GM23248 (cell line): Measurements from ENCODE around the gene TMEM59L. TPM values are rescaled to one million over a fixed set of nuclear protein-coding genes. Genes with fewer than 3 reads are reported as not detected.
A peak's percentile ranks its signal among the peaks of the same experiment; 100 is the strongest.

Source experiments
- DNase-seq: peaks from one replicate; pipeline ENCODE4 v3.0.0-alpha.2; 2015
- H2AFZ ChIP-seq: fragments of 200-600 bp; sonication (generic); 2 replicates; pipeline ENCODE4 v1.6.1; 2016; ENCODE audit warnings: antibody characterized with exemption
- H3F3A ChIP-seq: fragments of 200-600 bp; sonication (generic); 2 replicates; pipeline ENCODE4 v1.6.1; 2016; ENCODE audit warnings: mild to moderate bottlenecking, antibody characterized with exemption, mixed run types; ENCODE audit not compliant: insufficient read depth
- H3K27ac ChIP-seq: fragments of 200-600 bp; sonication (generic); 2 replicates; pipeline ENCODE4 v1.5.1; 2016; ENCODE audit warnings: mild to moderate bottlenecking
- H3K27me3 ChIP-seq: fragments of 200-600 bp; sonication (generic); replicated peaks from 2 replicates; pipeline ENCODE4 v1.6.1; 2016; ENCODE audit warnings: mild to moderate bottlenecking; ENCODE audit not compliant: insufficient read depth
- H3K36me3 ChIP-seq: fragments of 200-600 bp; sonication (generic); 2 replicates; pipeline ENCODE4 v1.6.1; 2016; ENCODE audit warnings: low read depth, mild to moderate bottlenecking
- H3K4me1 ChIP-seq: fragments of 200-600 bp; sonication (generic); 2 replicates; pipeline ENCODE4 v1.6.1; 2016; ENCODE audit warnings: mild to moderate bottlenecking; ENCODE audit not compliant: insufficient read depth
- H3K4me2 ChIP-seq: fragments of 200-600 bp; sonication (generic); one replicate; pipeline ENCODE4 v1.6.1; 2016; ENCODE audit warnings: mild to moderate bottlenecking; ENCODE audit not compliant: unreplicated experiment
- H3K4me3 ChIP-seq: fragments of 200-600 bp; sonication (generic); 2 replicates; pipeline ENCODE4 v1.5.1; 2016; ENCODE audit warnings: mild to moderate bottlenecking
- H3K79me2 ChIP-seq: fragments of 200-600 bp; sonication (generic); 2 replicates; pipeline ENCODE4 v1.6.1; 2016; ENCODE audit warnings: mild to moderate bottlenecking; ENCODE audit not compliant: insufficient read depth
- H3K9ac ChIP-seq: fragments of 200-600 bp; sonication (generic); 2 replicates; pipeline ENCODE4 v1.6.1; 2016; ENCODE audit warnings: mild to moderate bottlenecking
- H3K9me2 ChIP-seq: fragments of 200-600 bp; sonication (generic); 2 replicates; pipeline ENCODE4 v1.6.1; 2016; ENCODE audit warnings: mixed run types, mild to moderate bottlenecking, moderate library complexity; ENCODE audit not compliant: insufficient read depth
- H3K9me3 ChIP-seq: fragments of 200-600 bp; sonication (generic); one replicate; pipeline ENCODE4 v1.6.1; 2017; ENCODE audit warnings: low read depth
- H4K20me1 ChIP-seq: fragments of 200-600 bp; sonication (generic); 2 replicates; pipeline ENCODE4 v1.6.0; 2016; ENCODE audit not compliant: insufficient read depth
- EZH2 ChIP-seq: fragments of 200-600 bp; sonication (generic); IDR thresholded peaks from 2 replicates; pipeline ENCODE4 v1.6.1; 2018; ENCODE audit warnings: antibody characterized with exemption, mild to moderate bottlenecking; ENCODE audit not compliant: insufficient read depth, poor library complexity, severe bottlenecking
- EZH2phosphoT487 ChIP-seq: fragments of 200-600 bp; sonication (generic); IDR thresholded peaks from 2 replicates; pipeline ENCODE4 v1.6.1; 2018; ENCODE audit warnings: antibody characterized with exemption, moderate library complexity, mild to moderate bottlenecking, low read depth; ENCODE audit not compliant: insufficient read depth
- WGBS, 2 experiments: methylation state at CpG; one replicate each; pipeline ENCODE4 v1.1.6; 2015 to 2017; ENCODE audit warnings: low lambda C conversion rate in 2 of 2, low coverage in 1 of 2; ENCODE audit errors: missing lambda C conversion rate in 2 of 2; 5-methylcytosine and 5-hydroxymethylcytosine counted together
- in situ Hi-C: fragments of 300-500 bp; cut with MboI; formaldehyde crosslinking; loops from 2 replicates; pipeline ENCODE4 v1.15.0; 2020
- polyA plus RNA-seq: library from polyadenylated mRNA; unstranded; fragments of >200 nt; fragmentation: Nextera tagmentation; extraction: Ambion mirVana; gene quantifications from 2 replicates; pipeline ENCODE4 v1.2.1, GENCODE V29; 2016
- total RNA-seq: library from RNA; depleted of rRNA; stranded (reverse); fragments of >200 nt; shearing (Covaris generic); gene quantifications from 2 replicates; pipeline ENCODE4 v1.2.3, GENCODE V29; 2014

TMEM59L gene
- total and polyA plus RNA-seq, 2 experiments from 2014 or later = 0.97 to 2.1 TPM

GRCh38 chr19:18586306-18586705, 26.4 kb upstream of the TMEM59L start:
- TF ChIP-seq EZH2 = no peak
- TF ChIP-seq EZH2phosphoT487 = no peak
- WGBS, 2 experiments = 55 to 57% methylated on average over 2 of the region's 2 CpGs
- Histone ChIP-seq H3K79me2 (no peaks in the 10 kb centered on the region), H3K9ac (no peak overlapping the region), H3K27ac (no peak overlapping the region), H3K36me3 (no peaks in the 10 kb centered on the region), H3K9me3 (no peaks in the 10 kb centered on the region), H3F3A (no peaks in the 10 kb centered on the region), H3K4me2 (no peak overlapping the region), H3K4me1 (peaks cover 7% of the 10 kb centered on the region; the same call in 1 of the 2 replicates), H3K9me2 (no peaks in the 10 kb centered on the region), H3K27me3 (no peaks in the 10 kb centered on the region), H4K20me1 (no peaks in the 10 kb centered on the region), H3K4me3 (no peak overlapping the region), H2AFZ (no peak overlapping the region)
- in situ Hi-C loops = loop anchor here (25.0 kb wide), 1 partner anchor 124 kb away; no protein-coding TSS in a partner anchor
- DNase-seq = peak; percentile 26

GRCh38 chr19:18587561-18587960, 25.1 kb upstream of the TMEM59L start:
- Histone ChIP-seq H2AFZ (peak overlapping the region; percentile 88), H4K20me1 (no peaks in the 10 kb centered on the region), H3K27ac (no peak overlapping the region), H3K9ac (no peak overlapping the region), H3K4me1 (peaks cover 7% of the 10 kb centered on the region; the same call in 1 of the 2 replicates), H3K79me2 (no peaks in the 10 kb centered on the region), H3K9me3 (no peaks in the 10 kb centered on the region), H3K27me3 (no peaks in the 10 kb centered on the region), H3K4me2 (no peak overlapping the region), H3K9me2 (no peaks in the 10 kb centered on the region), H3F3A (peaks cover 3% of the 10 kb centered on the region; the same call in 1 of the 2 replicates), H3K4me3 (no peak overlapping the region), H3K36me3 (no peaks in the 10 kb centered on the region)
- WGBS, 2 experiments = 86 to 91% methylated on average over 11 to 12 of the region's 12 CpGs
- in situ Hi-C loops = loop anchor here (25.0 kb wide), 1 partner anchor 125 kb away; no protein-coding TSS in a partner anchor
- DNase-seq = no peak
- TF ChIP-seq EZH2 (no peak), EZH2phosphoT487 (no peak)

- WGBS, 2 experiments = 17 to 22% methylated on average over 16 of the region's 16 CpGs
- Histone ChIP-seq H3K9me2 (no peaks in the 10 kb centered on the region), H4K20me1 (no peaks in the 10 kb centered on the region), H3F3A (peaks cover 8% of the 10 kb centered on the region; the same call in 1 of the 2 replicates), H3K36me3 (no peaks in the 10 kb centered on the region), H3K9ac (peak overlapping the region; percentile 76), H3K27me3 (no peaks in the 10 kb centered on the region), H3K4me1 (peaks cover 7% of the 10 kb centered on the region; the same call in 1 of the 2 replicates), H2AFZ (peak overlapping the region; percentile 88), H3K79me2 (no peaks in the 10 kb centered on the region), H3K9me3 (no peaks in the 10 kb centered on the region), H3K4me2 (peak overlapping the region; percentile 84), H3K27ac (peak overlapping the region; percentile 65), H3K4me3 (peak overlapping the region; percentile 79)
- in situ Hi-C loops = loop anchor here (25.0 kb wide), 1 partner anchor 126 kb away; no protein-coding TSS in a partner anchor
- DNase-seq = peak; percentile 59
- TF ChIP-seq EZH2phosphoT487 (no peak), EZH2 (no peak)
These were observed 24.6 kb upstream of the TMEM59L start for GRCh38 chr19:18587962-18588610.

GRCh38 chr19:18588611-18589379, 23.9 kb upstream of the TMEM59L start, which contains the start of gene REX1BD:
Gene REX1BD (plus strand): TSS chr19:18588798. CDS start chr19:18588802, 4 bp downstream.
- no peaks in the 10 kb centered on the region for H4K20me1 ChIP-seq
- TF ChIP-seq EZH2 (no peak), EZH2phosphoT487 (no peak)
- 0 to 2% methylated on average over 57 to 71 of the region's 72 CpGs for WGBS, 2 experiments
- peak within 1 kb of the TSS; percentile 88 for H2AFZ ChIP-seq
- peak within 1 kb of the TSS; percentile 65 for H3K27ac ChIP-seq
- H3K9me2 ChIP-seq = no peaks in the 10 kb centered on the region
- H3K9ac ChIP-seq = peak within 1 kb of the TSS; percentile 76
- H3K36me3 ChIP-seq = no peaks in the 10 kb centered on the region
- H3K4me2 ChIP-seq = peak within 1 kb of the TSS; percentile 84
- H3K4me1 ChIP-seq = peaks cover 7% of the 10 kb centered on the region; the same call in 1 of the 2 replicates
- peaks cover 13% of the 10 kb centered on the region for H3F3A ChIP-seq
- in situ Hi-C loops = loop anchor here (25.0 kb wide), 1 partner anchor 126 kb away; no protein-coding TSS in a partner anchor
- peak; percentile 87 for DNase-seq
- H3K9me3 ChIP-seq = no peaks in the 10 kb centered on the region
- H3K79me2 ChIP-seq = no peaks in the 10 kb centered on the region
- no peaks in the 10 kb centered on the region for H3K27me3 ChIP-seq
- H3K4me3 ChIP-seq = peak within 1 kb of the TSS; percentile 79
